Activated T-helper 9 cell treated with anti-CD3 and anti-CD28 coated beads, Interleukin-2, amount 50 U/mL, for 16 hours (primary cell): ENCODE measurements around the gene BMP15.

ENCODE experiments used
- DNase-seq: peaks from one replicate; pipeline ENCODE4 v3.0.0-alpha.2; 2020; ENCODE audit warnings: low read depth

The BMP15 gene

DNA sequence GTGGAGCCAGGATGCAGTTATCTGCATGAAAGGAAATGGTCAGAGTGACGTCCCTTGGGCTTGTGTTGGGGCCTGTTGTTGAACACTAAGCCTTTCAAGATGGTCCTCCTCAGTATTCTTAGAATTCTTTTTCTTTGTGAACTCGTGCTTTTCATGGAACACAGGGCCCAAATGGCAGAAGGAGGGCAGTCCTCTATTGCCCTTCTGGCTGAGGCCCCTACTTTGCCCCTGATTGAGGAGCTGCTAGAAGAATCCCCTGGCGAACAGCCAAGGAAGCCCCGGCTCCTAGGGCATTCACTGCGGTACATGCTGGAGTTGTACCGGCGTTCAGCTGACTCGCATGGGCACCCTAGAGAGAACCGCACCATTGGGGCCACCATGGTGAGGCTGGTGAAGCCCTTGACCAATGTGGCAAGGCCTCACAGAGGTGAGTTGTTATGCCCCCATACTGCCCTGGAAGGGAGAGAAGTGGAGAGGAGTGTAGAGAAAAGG lies at the start of gene BMP15:
BMP15 (plus strand) TSS at position 51 of the 492 bp plus-strand sequence; CDS start at position 100, 49 bp downstream.
- no peak for DNase-seq

DNA sequence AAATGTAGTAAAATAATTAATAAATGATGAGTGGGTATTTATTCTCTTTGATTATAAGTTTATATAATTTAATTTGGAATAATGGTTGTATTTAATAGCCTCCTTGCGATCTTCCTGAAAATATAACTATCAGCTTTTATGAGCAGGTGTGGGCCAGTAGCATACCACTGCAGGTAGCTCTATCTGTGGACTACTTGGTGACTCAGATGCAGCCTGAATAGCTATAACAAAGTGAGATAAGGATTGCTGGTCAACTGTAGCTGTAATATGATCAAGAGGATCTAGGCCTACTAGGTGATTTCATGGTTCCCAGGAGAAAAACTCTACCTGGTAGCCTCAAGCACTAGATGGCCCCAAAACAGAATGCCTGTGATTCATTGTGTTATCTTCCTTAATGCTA lies 47.1 kb upstream of the BMP15 start:
- no peak for DNase-seq

DNA sequence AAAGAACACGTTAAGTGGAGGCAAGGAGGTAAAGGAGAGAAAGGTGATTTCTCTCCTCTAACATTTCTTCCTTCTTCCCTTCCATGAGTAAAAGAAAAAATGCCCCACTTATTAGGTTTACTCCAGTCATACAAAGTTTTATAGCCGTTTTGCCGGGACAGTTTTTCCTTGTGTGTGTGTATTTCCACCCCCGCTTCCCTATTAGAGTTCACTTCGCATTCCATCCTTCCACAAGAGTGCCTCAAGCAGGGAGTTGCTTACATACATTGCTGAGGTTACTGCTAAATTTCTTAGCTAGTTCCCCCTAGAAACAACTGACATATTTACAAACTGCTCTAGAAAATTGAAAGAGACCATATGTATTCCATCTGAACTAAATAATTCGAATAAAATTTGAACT lies 45.2 kb upstream of the BMP15 start:
- DNase-seq, result no peak

DNA sequence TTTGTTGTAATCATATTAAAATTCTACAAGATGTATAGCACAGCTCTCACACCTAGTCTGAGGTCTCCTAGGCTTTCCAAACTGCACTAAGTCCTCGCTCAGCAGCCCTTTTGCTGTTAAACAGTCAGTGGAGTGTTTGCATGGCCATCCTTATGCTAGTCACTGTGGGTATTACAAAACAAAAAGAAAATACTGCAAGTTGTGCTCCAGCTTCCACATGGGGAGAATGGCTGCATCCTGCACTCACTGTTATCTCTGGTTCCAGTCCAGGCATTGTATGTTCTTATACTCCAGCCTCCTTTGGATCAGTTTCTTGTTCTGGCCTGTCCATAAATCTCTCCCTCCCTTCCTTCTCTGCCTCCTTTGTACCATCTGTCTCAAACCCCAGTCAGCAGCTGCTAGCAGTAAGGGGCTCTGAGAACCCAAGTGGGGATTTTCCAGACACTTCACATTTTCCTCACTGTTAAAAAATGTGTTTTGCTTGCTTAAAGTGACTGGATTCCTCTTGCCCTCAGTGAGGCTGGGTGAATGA lies 38.5 kb upstream of the BMP15 start:
- no peak for DNase-seq

DNA sequence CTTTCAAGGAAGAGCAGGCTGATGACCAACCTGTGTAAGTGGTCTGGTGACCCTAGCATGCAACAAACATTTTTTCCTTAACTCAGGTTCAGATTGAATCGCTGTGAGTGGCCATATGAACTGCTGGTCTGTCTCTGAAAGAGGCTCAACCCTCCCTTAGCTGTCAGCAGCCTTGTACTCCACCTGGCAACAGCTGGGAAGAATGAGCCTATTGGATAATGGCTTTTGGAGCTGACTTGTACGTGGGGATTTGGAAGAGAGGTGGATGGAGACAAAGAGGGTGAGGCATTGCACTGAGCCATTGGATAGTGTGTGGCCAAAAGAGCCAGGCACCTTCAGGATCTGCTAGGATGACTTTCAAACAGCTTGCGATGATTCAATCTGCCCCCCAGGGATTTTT lies 35.7 kb upstream of the BMP15 start:
- no peak for DNase-seq

DNA sequence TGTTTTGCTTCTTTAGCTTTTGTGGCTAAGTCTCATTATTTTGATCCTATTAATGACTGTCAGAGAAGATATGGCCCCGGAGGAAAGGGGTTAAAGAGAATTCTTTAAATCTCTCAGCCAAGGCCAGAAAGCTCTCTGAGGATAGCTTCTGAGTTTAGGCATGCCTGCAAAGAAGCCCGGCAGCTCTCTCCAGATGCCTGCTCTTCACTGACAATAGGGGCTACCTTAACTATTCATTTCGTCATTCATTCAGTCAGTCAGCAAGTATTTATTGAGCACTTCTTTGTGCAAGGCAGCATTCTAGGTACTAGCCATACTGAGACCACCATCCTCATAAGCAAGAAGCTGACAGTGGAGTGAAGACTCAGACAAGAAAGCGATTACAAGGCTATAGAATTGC lies 34.0 kb upstream of the BMP15 start:
- DNase-seq, result no peak

DNA sequence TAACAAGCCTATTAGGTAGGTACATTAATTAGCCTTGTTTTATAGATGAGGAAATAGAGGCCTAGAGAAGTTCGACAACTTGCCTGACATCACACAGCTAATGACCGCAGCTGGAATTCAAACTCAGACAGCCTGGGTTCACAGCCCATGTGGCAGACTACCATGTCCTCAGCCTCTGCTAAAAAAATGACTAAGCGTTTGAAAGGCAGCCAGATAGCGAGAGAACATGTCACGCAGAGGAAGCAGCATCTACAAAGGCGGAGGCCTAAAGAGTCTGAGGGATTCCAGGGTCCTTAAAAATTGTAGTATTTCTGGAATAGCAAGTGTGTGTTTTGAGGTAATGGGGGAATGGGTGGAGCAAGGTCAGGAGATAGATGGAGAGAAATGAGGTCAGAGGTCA lies 33.2 kb upstream of the BMP15 start:
- DNase-seq, result no peak

DNA sequence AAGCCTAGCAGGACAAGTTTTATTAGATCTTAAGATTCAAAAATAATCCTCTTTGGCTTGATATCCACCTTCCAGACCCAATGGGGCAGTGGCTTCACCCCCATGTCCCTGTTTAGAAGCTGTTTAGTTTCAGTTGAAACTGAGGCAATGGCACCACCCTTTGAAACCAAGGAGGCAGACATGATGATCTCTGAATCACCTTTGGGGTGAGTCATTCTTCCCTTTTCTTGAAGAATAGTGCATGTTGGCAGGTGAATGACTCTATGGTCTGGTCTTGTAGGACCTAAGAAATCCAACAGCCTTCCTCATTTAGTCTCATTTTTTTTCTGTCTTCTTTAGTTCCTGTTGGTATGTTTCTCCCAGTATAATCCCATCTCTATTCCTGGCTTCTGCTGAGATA lies 29.5 kb upstream of the BMP15 start:
- DNase-seq, result no peak

DNA sequence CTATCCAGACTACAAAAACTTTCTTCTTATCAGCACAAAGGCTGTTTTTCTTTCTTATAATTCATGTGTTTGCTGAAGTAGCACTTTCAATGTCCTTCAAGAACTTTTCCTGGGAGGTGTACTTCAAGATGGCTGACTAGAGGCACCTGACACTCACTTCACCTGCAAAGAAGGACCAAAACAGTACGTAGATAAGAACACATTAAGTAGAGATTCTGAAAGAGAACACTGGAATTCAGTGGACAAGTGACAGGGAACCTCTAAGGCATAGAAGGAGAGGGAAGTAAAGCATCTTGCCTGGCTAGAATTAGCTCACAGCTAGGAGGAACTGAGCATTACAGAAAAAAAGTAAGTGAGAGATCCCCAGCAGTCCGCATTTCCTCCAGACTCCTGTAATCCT lies 21.7 kb upstream of the BMP15 start:
- DNase-seq, result no peak

DNA sequence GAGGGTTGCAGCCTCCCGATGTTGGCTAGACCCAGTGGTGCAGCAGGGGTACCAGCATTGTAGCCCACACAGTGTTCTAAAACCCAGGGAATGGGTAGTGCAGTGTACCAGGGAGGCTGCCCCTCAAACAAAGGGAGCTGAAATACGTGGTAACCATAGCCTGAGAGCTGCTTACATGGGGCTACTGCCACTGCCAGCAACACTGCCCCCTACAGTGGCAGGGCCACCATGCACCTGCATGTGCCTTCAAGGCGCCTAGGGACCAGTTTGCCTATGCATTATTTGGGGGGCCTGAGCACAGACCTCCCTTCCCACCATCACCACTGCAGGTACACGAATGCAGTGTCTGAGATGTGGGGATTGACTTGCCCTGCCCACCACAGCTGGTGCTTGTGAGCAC lies 21.0 kb upstream of the BMP15 start:
- no peak for DNase-seq

DNA sequence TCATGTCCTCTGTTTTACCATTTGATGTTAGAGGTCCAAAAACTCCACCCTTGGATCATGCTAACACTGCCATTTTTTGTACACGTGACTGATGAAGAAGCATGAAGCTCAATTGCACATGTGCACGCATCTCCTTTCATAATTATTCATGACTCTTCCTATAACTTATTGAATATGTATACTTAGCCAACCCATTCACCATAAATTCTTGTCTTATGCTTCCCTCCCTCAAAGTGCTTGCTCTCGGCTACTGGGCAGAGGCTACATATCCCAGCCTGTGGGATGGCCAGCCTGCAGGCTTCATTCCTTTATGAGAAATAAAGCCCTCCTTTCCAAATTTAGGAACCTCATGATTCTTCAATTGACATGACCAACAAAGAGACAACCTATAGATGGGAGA lies 17.5 kb upstream of the BMP15 start:
- no peak for DNase-seq

DNA sequence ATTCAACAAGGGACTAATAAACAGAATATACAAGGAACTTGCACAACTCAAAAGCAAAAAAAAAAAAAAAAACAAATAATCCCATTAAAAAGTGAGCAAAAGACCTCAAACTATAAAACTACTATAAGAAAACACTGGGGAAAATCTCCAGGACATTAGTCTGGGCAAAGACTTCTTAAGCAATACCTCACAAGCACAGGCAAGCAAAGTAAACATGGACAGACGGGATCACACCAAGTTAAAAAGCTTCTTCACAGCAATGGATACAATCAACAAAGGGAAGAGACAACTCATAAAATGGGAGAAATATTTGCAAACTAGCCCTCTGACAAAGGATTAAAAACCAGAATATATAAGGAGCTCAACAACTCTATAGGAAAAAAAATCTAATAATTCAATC lies 17.1 kb upstream of the BMP15 start:
- no peak for DNase-seq

DNA sequence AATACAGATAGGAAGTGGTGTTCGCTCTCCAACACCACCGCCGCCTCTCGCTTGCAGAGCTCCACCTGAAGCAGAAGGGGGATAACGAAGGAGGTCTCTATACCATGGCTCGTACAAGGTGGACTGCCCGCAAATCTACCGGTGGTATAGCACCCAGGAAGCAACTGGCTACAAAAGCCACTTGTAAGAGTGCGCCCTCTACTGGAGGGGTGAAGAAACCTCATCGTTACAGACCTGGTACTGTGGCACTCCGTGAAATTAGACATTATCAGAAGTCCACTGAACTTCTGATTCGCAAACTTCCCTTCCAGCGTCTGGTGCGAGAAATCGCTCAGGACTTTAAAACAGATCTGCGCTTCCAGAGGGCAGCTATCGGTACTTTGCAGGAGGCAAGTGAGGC lies 5.2 kb upstream of the BMP15 start:
- no peak for DNase-seq

DNA sequence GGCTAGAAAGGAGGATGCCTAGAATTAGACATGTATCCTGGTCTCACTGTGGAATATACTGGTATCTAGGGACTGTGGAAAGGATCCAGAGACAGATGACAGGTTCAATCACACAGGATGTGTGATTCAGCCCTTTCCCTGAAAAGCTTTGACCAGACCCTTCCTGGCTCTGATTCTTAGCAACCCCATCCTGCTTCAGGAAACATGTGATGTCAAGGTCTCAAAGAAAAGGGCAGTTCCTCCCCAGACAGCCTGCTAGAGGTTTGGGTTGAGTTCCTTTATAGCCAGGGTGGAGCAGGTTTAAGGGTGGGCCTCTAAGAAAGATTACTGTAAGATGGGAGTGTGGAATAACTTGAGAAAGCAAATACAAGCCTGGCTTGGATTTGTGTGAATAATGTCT lies 3.0 kb downstream of the BMP15 start:
- no peak for DNase-seq

DNA sequence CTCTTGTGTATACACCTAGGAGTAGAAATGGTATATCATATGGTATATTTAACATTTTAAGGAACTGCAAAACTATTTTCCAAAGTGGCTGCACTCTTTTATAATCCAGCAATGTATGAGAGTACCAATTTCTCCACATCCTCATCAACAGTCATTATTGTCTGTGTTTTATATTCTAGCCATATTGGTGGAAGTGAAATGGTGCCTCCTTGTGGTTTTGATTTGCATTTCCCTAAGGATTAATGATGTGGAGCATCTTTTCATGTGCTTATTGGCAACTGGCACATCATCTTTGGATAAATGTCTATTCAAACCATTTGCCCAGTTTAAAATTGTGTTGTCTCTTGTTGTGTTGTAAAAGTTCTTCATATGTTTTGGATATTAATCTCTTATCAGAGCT lies 9.6 kb downstream of the BMP15 start:
- DNase-seq, result no peak

DNA sequence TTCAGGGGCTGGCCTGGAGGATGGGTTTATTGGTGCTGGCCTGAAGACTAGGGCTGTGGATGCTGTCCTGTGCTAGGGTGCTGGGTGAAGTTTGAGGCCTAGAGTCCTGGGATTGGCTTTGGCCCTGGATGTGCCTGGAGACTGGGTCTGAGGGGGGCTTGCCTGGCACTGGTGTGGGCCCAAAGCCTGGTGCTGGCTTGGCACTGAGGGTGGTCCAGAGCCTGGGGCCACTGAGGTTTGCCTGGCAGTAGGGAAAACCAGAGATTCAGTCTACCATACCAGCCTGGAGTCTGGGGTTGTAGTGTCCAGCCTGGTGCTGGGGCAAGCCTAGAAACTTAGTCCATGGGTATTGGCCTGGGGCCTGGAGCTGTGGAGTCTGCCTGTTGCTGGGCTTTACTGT lies 16.6 kb downstream of the BMP15 start:
- no peak for DNase-seq

DNA sequence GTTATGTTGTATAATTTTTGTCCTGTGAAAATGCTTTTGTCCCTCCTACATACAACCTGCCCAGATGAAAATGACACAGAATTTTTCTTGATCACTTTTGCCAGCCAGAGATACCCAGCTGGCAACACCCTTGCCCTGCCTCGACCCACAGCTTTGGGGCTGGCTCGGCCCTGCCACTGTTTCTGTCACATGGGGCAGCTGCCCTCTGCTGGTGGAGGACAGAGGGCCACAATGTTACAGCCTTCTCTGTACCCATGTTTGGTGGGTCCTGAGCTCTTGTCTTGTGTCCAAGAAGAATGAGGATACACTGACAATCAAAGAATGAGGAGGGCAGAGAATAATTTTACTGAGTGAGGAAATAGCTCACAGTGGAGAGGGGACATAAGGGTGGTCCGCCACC lies 31.1 kb downstream of the BMP15 start:
- DNase-seq, result peak; percentile 1

DNA sequence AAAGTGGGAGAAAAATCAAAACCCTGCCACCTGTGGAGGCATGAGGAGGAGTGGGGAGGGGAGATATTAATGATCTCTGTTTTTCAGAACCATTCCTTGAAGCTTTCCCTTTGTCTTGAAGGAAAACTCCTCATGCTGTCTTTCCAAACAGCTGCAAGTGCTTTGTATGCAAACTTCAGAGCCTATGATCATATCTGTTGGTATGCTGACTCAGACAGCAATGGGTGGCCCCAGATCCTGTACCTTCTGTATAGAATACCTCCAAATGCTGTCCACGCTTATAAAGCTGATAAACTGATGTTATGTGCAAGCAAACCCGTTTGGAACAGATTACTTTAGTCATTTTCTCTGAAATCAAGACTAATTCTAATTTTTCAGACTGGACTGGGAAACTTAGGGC lies 31.9 kb downstream of the BMP15 start:
- no peak for DNase-seq

DNA sequence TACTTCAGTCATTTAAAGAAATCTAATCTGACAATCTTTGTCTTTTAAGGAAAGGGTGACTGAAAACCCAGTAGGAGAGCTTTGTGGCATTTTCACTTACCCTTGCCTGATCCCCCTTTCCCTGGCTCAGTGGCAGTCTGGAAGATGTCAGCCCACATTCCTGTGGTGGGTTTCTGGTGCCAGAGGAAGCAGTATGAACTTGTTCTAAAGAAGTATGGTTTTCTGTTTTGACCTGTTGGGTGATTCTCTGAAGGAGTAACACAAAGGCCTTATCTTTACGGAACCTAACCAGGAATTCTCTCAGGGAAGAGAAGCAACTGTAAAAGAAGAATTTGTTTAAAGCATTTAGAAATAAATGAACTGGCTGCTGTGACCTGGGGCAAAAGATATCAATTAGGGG lies 41.9 kb downstream of the BMP15 start:
- no peak for DNase-seq

DNA sequence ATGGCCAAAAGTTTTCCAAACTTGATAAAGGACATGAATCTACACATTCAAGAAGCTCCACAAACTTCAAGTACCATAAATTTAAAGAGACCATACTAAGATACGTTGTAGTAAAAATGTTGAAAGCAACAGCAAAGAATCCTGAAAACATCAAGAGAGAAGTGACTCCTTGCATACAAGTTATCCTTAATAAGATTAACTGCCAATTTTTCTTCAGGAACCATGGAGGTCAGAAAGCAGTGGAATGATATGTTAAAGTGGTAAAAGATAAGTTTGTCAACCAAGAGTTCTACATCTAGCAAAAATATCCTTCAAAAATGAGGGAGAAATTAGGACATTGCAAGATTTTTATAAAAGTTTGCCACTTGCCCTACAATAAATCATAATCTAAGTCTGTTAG lies 43.3 kb downstream of the BMP15 start:
- no peak for DNase-seq

DNA sequence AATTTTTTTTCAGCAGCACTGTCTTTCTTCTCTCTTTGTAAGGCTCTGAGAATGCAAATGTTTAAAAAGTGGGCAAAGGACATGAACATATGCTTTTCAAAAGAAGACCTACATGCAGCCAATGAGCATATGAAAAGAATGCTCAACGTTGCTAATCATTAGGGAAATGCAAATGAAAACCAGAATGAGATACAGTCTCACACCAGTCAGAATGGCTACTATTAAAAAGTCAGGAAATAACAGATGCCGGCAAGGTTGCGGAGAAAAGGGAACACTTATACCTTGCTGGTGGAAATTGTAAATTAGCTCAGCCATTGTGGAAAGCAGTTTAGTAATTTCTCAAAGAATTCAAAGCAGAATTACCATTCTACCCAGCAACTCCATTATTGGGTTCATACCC lies 51.6 kb downstream of the BMP15 start:
- no peak for DNase-seq

DNA sequence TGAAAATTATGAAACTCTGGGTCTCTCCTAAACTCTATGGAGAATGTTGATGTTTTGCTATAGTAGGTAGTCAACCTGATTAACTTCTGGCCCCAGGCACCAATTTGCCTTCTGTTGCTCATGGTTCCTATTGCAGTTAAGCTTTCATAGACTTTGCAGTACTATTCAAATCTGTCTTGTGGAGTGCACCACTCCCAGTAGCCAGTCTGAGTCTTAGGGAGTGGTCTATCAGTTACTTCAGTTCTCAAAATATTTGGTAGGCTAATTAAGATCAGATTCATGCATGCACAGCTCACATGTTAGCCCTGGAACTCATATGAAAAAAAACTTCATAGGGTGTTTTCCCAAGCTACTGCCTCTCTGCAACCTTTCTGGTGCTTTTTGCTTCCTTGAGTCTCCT lies 53.3 kb downstream of the BMP15 start:
- DNase-seq, result no peak
